Common myeloid progenitor, CD34-positive (primary cell): ENCODE results near the gene SYNDIG1.
"Not testable (repeated sequence)": the region's sequence is repeated elsewhere in the genome, so short reads cannot be mapped to it uniquely, and the experiment has no call there.

ENCODE experiments used
- CTCF ChIA-PET: fragments of 350-600 bp; sonication (Branson Sonifier 250); formaldehyde crosslinking; loops from one replicate; lab custom pipeline; 2021; ENCODE audit warnings: antibody characterized with exemption; lab: Charles Lee
- POLR2A ChIA-PET: fragments of 350-600 bp; sonication (Branson Sonifier 250); formaldehyde crosslinking; loops from one replicate; lab custom pipeline; 2021; ENCODE audit warnings: antibody characterized with exemption; lab: Charles Lee
- DNase-seq, 3 donors: peaks; one replicate each; pipeline versions ENCODE4 v3.0.0 to v3.0.0-alpha.2; 2013
- H3K27ac ChIP-seq, 2 experiments: 1 replicate in 1 of 2; 2 replicates in 1 of 2; pipeline ENCODE4 v1.7.0; 2013; ENCODE audit warnings: inconsistent platforms in 2 of 2, low read length in 2 of 2, mild to moderate bottlenecking in 2 of 2, low read depth in 1 of 2, moderate library complexity in 1 of 2; ENCODE audit not compliant: severe bottlenecking in 2 of 2, insufficient read depth in 1 of 2, poor library complexity in 1 of 2
- H3K27me3 ChIP-seq, 5 experiments: replicated peaks in 2 of 5; 1 replicate in 3 of 5; 2 replicates in 2 of 5; pipeline versions ENCODE4 v1.6.1 to v1.7.0; 2013; ENCODE audit warnings: low read length in 4 of 5, mild to moderate bottlenecking in 2 of 5, moderate library complexity in 2 of 5, inconsistent platforms in 1 of 5; ENCODE audit not compliant: insufficient read depth in 5 of 5, control insufficient read depth in 4 of 5
- H3K36me3 ChIP-seq, 4 experiments: 1 replicate in 2 of 4; 2 replicates in 2 of 4; pipeline versions ENCODE4 v1.6.1 to v1.7.0; 2013; ENCODE audit warnings: low read length in 3 of 4, control low read depth in 1 of 4, mild to moderate bottlenecking in 1 of 4; ENCODE audit not compliant: control insufficient read depth in 4 of 4, insufficient read depth in 4 of 4
- H3K4me1 ChIP-seq, 4 experiments: 1 replicate in 3 of 4; 2 replicates in 1 of 4; pipeline versions ENCODE4 v1.6.1 to v1.7.1; 2013; ENCODE audit warnings: low read length in 3 of 4, mild to moderate bottlenecking in 3 of 4, control low read depth in 1 of 4, inconsistent platforms in 1 of 4, moderate library complexity in 1 of 4; ENCODE audit not compliant: control insufficient read depth in 4 of 4, insufficient read depth in 4 of 4; ENCODE audit errors: control extremely low read depth in 1 of 4
- H3K4me3 ChIP-seq, 7 experiments: 1 replicate in 4 of 7; 2 replicates in 3 of 7; pipeline versions ENCODE4 v1.5.1 to v1.7.0; 2013; ENCODE audit warnings: mild to moderate bottlenecking in 7 of 7, low read length in 6 of 7, moderate library complexity in 6 of 7, inconsistent platforms in 2 of 7, low read depth in 2 of 7, control low read depth in 1 of 7; ENCODE audit not compliant: insufficient read depth in 4 of 7, control insufficient read depth in 1 of 7; ENCODE audit errors: extremely low read depth in 1 of 7
- H3K9me3 ChIP-seq, 5 experiments: 1 replicate in 4 of 5; 2 replicates in 1 of 5; pipeline versions ENCODE4 v1.6.1 to v1.7.1; 2013; ENCODE audit warnings: low read length in 4 of 5, mild to moderate bottlenecking in 2 of 5, inconsistent platforms in 1 of 5, low read depth in 1 of 5, moderate library complexity in 1 of 5; ENCODE audit not compliant: control insufficient read depth in 4 of 5, insufficient read depth in 2 of 5; ENCODE audit errors: control extremely low read depth in 1 of 5
- WGBS: methylation state at CpG from one replicate; pipeline ENCODE4 v1.1.5; 2013; ENCODE audit not compliant: insufficient coverage; 5-methylcytosine and 5-hydroxymethylcytosine counted together

SYNDIG1 gene

DNA sequence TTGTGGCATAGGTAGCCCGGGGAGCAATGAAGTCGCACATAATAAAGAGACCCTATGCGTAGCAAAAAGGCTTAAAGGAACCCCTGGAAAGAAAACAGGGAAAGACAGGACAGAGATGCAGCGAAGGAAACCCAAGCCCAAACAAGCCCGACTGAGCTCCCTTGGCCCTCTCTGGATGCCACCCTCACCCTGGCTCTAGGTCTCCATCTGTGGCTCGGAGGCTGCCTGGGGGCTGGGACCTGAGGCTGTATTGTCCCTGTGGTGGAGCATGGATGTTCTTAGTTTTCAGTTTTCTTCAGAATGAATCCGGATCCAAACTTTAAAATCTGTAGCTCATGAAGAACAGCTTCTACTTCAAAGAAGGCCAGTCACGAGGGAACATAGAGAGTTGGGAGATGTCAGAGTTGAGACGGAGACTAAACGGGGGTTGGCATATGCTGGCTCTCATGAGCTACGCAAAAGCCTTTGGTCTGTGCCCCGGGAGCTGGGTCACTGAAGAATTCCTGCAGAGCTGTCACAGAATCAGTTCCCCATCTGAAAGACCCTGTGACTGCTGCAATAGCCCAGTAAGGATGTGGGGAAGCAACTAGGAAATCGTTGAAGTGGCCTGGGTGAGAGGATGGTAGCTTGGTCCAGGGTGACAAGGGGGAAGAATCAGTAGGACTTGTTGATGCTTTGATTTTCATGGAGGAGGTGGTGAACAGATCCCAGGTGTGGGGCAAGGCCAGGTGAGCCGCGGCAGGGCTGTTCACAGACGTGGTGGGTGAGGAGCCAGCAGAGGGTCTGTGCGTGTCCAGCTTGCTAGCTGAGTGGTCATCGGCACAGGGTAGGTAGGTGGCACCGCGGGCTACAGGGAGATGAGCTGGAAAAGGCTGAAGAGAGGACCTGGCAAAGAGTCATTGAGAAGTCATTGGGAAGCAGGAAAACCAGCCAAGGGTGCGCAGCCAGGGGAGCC lies 35.2 kb downstream of the SYNDIG1 start:
- Histone ChIP-seq H3K27ac (no peak overlapping the region), H3K9me3 (no peaks in the 10 kb centered on the region), H3K36me3 (no peaks in the 10 kb centered on the region), H3K4me3 (no peak overlapping the region), H3K27me3 (no peaks in the 10 kb centered on the region), H3K4me1 (peaks cover 0 to 18% (median 10%) of the 10 kb centered on the region in 4 experiments)
- ChIA-PET CTCF (no interaction called here), POLR2A (no interaction called here)
- DNase-seq, result no peak
- WGBS, result 90% methylated on average over 20 of the region's 21 CpGs

DNA sequence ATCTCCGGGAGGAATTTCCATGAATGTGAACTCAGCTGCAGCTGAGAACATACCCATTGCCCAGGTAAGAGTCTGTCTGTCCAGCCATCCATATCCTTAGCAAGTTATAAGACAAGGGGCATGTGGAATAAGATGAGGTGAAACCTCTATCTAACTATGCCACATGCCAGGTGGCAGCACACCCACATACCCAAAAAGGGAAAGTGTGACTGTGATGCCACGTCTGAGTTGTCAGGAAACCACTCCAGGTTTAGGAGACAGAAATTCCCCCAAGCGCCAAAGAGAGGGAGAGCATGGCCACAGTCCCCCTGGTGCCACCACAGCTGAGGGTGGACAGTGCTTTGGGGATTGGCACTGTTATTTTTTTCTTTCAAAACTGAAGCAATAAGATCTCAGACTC lies 36.7 kb downstream of the SYNDIG1 start:
- Histone ChIP-seq H3K4me1 (peaks cover 0 to 18% (median 10%) of the 10 kb centered on the region in 4 experiments), H3K36me3 (no peaks in the 10 kb centered on the region), H3K27me3 (no peaks in the 10 kb centered on the region), H3K4me3 (no peak overlapping the region), H3K27ac (no peak overlapping the region), H3K9me3 (no peaks in the 10 kb centered on the region)
- DNase-seq, result no peak
- WGBS, result 50% methylated on average over 2 of the region's 3 CpGs
- ChIA-PET CTCF (no interaction called here), POLR2A (no interaction called here)

DNA sequence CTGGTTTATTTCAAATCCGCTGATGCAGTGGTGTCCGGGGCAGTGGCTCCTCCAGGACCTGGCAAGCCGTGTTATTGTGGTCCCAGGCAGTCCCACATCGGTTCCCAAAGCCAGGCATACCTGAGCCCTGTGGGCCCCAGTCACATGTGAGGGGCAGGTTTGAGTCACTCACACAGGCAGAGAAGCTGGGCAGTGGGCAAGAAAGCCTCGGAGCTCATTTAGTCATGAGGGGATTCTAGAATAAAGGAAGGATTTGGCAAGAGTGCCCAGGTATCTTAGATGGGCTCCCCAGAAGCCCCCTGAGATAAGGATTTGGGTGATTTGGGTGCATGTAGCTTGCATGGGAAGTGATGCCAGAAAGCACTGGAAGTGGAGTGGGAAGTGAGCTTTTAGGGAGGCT lies 37.3 kb downstream of the SYNDIG1 start:
- 90% methylated on average over 5 of the region's 5 CpGs for WGBS
- Histone ChIP-seq H3K27ac (no peak overlapping the region), H3K27me3 (no peaks in the 10 kb centered on the region), H3K4me1 (peaks cover 0 to 18% (median 10%) of the 10 kb centered on the region in 4 experiments), H3K4me3 (no peak overlapping the region), H3K36me3 (no peaks in the 10 kb centered on the region), H3K9me3 (no peaks in the 10 kb centered on the region)
- DNase-seq, result no peak
- ChIA-PET CTCF (no interaction called here), POLR2A (no interaction called here)

DNA sequence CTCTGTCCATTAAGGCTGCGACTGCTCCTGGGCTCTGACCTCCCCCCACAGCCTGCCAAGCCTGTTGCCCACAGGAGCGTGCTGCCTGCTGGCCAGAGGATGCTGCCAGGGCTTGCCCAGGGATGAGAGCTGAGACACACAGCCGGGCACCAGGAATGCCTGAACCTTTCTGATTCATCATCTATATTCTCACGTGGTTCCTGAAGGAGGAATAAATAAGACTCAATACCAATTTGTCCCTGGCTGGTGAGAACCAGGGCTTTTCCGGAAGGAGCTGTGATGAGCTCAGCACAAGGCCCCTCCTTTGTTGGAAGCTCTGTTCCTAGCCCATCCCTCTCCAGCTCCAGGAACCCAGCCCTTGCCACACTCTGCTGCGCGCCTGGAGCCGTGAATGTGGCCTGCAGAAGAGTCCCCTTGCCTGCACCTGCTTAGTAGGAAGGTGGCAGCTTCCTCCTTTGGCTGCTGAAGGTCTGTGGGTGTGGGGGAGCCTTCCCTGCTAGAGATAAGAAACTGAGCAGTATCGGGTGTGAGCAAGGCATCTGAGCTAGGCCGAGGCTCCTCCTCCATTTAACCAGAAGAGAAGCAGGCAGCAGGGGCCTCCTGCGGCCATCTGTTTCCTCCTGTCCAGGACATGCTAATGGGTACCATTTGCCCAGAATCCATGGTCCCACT lies 37.9 kb downstream of the SYNDIG1 start:
- Histone ChIP-seq H3K9me3 (no peaks in the 10 kb centered on the region), H3K27ac (no peak overlapping the region)
- POLR2A ChIA-PET, result no interaction called here

DNA sequence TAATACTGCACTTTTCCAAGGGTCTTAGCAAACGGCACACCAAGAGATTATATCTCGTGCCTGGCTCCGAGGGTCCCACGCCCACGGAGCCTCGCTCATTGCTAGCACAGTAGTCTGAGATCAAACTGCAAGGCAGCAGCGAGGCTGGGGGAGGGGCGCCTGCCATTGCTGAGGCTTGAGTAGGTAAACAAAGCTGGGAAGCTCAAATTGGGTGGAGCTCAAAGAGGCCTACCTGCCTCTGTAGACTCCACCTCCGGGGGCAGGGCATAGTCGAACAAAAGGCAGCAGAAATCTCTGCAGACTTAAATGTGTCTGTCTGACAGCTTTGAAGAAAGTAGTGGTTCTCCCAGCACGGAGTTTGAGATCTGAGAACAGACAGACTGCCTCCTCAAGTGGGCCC lies 43.0 kb downstream of the SYNDIG1 start:
- H3K4me1 ChIP-seq, POLR2A ChIA-PET, DNase-seq, H3K9me3 ChIP-seq, H3K36me3 ChIP-seq, H3K4me3 ChIP-seq, H3K27ac ChIP-seq, H3K27me3 ChIP-seq: not testable (repeated sequence)
- WGBS, result 92% methylated on average over 1 of the region's 11 CpGs
- CTCF ChIA-PET, result interaction anchor here (1.0 kb wide), 1 partner anchor 9 kb away, joined by 3 read pairs; no protein-coding TSS in a partner anchor

More for the DNA sequence above, 37.9 kb downstream of the SYNDIG1 start:
- no peak overlapping the region for H3K4me3 ChIP-seq
- H3K36me3 ChIP-seq, result no peaks in the 10 kb centered on the region
- 53% methylated on average over 8 of the region's 11 CpGs for WGBS
- CTCF ChIA-PET, result no interaction called here
- peaks cover 0 to 18% (median 10%) of the 10 kb centered on the region in 4 experiments for H3K4me1 ChIP-seq
- H3K27me3 ChIP-seq, result no peaks in the 10 kb centered on the region
- peak in 2 of 3 donors; percentile 19 to 84 for DNase-seq

DNA sequence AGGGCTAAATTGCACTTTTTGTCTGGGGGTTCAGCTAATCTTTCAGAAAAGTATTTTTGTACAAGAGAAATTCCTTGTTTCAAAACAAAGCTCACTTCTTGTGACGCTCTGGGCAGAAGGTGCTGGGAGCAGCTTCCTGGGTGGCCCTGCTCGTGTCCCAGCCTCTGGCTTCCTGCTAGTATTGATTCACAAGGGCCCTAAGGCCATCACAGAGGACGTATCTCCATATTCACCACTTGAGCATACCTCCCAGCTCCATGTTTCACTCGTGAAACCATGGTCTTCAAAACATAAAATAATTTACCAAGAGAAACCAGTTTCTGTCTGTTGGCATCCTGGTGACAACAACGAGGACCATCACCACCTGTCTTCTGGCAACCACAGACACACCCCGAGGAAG lies 49.1 kb downstream of the SYNDIG1 start:
- Histone ChIP-seq H3K9me3 (no peaks in the 10 kb centered on the region), H3K27me3 (no peaks in the 10 kb centered on the region), H3K27ac (no peak overlapping the region), H3K4me1 (no peaks in the 10 kb centered on the region), H3K36me3 (no peaks in the 10 kb centered on the region), H3K4me3 (no peak overlapping the region)
- POLR2A ChIA-PET, result no interaction called here
- CTCF ChIA-PET, result no interaction called here
- DNase-seq, result no peak
- 90% methylated on average over 6 of the region's 6 CpGs for WGBS

DNA sequence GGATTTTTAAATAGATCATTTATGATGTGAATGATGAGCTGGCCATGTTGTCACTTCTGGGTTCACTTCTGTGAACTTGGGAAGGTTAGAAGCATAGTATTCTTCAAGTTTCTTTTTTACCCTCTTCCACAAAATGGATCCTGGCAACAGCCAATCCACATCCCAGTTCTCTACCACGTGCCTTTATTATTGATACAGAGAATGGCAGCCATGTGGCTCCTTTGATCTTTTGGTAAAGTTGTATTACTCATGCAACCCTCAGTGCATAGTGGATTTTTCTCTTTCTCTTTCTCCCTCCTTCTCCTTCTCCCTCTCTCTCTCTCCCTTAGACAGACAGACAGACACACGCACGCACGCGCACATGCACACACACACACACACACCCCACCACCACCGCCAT lies 50.0 kb downstream of the SYNDIG1 start:
- H3K27me3 ChIP-seq, result no peaks in the 10 kb centered on the region
- no peak for DNase-seq
- no peak overlapping the region for H3K27ac ChIP-seq
- no peaks in the 10 kb centered on the region for H3K4me1 ChIP-seq
- no CpG with 5 or more reads among the region's 6 CpGs for WGBS
- CTCF ChIA-PET, result no interaction called here
- no peaks in the 10 kb centered on the region for H3K9me3 ChIP-seq
- H3K36me3 ChIP-seq, result no peaks in the 10 kb centered on the region
- POLR2A ChIA-PET, result no interaction called here
- no peak overlapping the region for H3K4me3 ChIP-seq
